GM19468 (cell line): ENCODE results near the gene SPTB.

ENCODE experiments used
- ATAC-seq: cut with Tn5 transposase; IDR thresholded peaks from one replicate; pipeline ENCODE4 v1.9.1; 2021; ENCODE audit warnings: mild to moderate bottlenecking, moderate library complexity, moderate number of reproducible peaks; ENCODE audit not compliant: unreplicated experiment; ENCODE audit errors: extremely low read depth

Gene SPTB

GRCh38 chr14:64856529-64857445 is 22.9 kb downstream of the SPTB start:
- ATAC-seq = no peak

- ATAC-seq = no peak
Measured at GRCh38 chr14:64855721-64856528, 23.8 kb downstream of the SPTB start.

- no peak for ATAC-seq
Measured at GRCh38 chr14:64850369-64851137, 29.2 kb downstream of the SPTB start.

DNA sequence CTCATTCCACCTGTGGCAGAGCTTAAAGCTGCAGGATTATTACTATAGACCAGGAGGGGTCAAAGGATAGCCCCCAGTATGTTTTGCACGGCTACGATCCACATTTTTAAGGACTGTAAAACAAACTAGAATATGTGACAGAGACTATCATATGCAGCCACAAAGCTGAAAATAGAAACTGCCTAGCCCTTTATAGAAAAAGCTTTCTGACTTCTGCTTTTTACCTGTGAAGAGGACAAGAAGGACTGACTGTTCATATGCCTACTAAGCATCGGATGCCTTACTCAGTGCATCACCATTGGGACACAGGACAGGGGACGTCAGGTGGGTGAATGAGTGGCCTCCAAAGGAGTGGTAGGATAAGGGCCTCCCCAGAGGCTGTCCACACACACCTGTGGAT is 29.8 kb downstream of the SPTB start:
- ATAC-seq = no peak

- no peak for ATAC-seq
Measured at GRCh38 chr14:64848239-64848638, 31.5 kb downstream of the SPTB start.

DNA sequence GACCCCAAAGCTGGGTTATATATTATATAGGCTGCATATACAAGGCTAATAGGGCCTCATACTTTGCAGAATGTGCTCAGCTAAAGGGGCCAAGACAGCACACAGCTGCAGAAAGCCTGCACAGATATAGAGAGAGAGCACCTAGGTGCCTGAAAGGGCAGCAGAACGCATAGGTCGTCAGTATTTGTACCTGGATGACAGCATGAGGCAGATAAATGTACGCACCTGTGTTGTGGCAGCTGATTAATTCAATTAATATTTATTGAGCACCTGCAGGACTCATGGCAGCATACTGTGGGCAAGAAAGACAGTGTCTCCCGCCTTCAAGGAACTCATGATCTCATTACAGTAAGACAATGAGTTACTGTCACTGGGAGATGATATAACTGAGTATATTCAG is 33.4 kb downstream of the SPTB start:
- ATAC-seq = no peak

DNA sequence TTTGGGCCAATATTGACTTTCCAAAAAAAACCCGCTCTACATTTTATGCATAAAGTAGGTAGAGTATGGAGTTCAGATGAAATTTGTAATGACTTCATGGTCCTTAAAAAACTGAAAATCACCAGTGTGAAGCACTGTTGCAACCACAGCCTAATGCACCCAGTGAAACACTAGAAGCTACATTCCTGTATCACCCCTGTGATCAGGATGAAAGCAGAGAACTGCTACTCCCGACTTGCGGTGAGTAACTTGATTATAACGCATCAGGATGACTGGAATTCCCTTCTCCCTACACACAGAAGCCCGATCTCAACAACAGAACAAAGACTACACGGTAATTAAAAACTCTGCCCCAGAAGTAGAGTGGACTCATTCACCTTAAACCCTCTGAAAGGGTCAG is 33.8 kb downstream of the SPTB start:
- ATAC-seq = no peak

DNA sequence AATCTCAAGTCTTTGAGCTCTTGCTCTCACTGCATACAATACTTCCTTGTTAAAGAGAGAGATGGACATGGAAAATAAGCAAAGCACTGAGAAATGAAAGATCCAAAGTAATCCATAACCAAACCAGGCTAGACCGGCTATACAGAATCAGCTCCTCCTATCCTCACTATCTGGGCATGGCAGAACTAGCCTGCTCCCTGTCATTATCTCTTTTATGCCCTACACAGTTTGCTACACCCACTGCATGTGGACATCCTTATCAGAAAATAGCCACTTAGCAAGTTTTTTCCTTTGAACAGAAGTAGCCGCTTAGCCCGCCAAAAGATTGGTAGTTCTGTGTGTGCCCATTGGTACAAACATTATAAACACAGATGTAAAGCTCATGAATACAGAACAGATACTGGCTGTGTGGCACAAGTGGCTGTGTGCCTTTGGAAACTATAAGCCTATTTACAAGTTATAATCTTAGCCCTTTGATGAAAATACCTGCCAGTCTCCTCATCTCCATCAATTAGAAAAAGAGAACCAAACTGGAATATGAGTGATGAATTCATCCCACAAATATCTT is 34.7 kb downstream of the SPTB start:
- ATAC-seq = no peak

- ATAC-seq = no peak
Measured at GRCh38 chr14:64844272-64844671, 35.4 kb downstream of the SPTB start.

DNA sequence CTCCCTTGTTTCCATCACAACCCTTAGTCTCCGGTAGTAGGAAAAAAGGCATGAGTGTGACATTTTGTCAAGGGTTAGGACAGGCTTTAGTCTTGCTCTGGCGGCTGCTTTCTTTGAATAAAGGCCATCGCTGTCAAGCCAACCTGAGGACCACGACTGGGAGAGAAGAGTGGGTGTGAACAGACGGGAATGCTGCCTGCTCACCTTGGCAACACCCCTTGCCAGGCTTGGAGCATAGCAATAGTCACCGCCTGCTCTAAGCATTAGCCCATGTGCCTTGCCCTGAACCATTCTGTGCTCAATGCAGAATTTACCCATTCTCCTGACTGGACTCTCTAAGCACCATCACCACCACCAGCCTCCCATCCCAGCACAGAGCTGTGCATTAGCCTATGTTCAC is 36.2 kb downstream of the SPTB start:
- no peak for ATAC-seq

DNA sequence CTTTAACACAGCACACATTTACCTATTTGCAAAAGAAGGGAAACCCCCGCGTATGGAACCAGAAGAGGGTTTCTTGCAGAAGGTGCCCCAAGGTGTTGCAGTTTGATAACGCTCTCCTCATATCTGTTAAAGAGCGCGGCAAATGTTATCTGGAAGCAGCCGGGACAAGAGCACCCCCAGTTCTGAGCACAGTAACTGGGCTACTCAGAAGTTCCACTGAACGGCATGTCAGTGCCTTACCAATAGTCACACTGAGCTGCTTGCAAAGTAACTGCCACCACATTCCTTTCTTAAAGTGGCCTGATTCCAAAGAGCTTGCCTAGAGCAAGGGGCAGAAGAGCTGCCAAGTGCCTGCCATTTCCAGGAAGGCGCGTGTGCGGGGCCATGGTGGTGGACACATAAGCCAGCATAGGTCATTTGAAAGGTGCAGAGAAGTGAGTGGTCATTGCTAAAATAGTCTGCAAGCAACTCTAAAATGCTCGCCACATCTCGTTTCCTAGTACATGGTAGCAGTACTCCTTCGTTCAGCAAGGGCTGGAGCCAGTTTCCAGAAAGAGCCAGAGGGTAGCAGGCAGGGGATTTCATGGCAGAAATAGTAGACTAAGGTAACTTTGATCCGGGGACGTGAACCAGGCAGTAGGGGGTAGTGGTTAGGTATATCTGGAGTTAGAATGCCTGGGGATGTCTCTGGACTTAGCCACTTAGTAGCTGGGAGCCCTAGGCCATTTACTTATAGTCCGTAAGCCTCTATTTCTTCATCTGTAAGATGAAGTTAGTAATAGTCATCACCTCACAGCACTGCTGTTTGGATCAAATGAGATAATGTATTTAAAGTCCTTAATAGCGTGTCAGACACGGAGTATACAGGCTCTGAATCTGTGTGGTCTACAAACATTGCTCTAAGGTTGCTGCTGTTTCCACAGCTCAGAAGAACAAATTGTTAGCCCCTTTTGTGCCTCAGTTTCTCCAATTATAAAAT is 37.6 kb downstream of the SPTB start:
- ATAC-seq = no peak

GRCh38 chr14:64841121-64841651 is 38.5 kb downstream of the SPTB start:
- ATAC-seq = no peak

GRCh38 chr14:64838656-64839055 is 41.1 kb downstream of the SPTB start:
- ATAC-seq = no peak

DNA sequence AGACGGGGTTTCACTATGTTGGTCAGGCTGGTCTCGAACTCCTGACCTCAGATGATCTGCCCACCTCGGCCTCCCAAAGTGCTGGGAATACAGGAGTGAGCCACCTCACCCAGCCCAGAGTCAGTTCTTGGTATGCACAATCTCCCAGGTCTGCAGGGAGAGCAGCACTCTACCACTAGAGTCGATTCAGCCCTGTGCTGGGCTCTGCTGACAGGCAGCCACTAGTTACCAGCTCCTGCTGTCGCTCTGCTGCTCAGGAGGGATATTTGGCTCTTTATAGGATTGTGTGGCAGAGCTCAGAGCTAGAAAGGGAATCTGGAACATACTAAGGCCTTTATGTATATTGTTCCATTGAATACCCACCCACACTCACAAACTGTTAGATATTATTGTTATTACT is 44.3 kb downstream of the SPTB start:
- no peak for ATAC-seq

GRCh38 chr14:64834965-64835364 is 44.7 kb downstream of the SPTB start:
- ATAC-seq = no peak

GRCh38 chr14:64831419-64831818 is 48.3 kb downstream of the SPTB start:
- no peak for ATAC-seq

DNA sequence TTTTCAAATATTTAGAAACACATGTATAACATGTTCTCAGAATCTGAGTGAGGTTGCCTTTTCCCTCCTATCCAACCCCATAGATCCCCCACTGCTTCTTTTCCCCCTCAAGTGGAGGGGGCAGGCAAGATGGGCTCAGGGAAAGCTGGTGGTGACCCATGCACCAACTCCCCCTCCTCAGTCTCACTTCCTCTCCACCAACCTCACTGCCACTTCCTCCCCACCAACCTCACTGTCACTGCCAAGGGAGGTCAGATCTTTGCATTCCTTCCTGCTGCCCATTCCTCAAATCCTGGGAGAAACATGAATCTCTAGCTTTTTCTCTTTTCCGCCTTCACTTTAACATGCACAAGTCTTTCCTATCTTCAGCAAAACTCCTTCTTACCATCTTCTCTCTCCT is 48.7 kb downstream of the SPTB start:
- ATAC-seq = no peak

- no peak for ATAC-seq
Measured at GRCh38 chr14:64828071-64828470, 51.6 kb downstream of the SPTB start.

DNA sequence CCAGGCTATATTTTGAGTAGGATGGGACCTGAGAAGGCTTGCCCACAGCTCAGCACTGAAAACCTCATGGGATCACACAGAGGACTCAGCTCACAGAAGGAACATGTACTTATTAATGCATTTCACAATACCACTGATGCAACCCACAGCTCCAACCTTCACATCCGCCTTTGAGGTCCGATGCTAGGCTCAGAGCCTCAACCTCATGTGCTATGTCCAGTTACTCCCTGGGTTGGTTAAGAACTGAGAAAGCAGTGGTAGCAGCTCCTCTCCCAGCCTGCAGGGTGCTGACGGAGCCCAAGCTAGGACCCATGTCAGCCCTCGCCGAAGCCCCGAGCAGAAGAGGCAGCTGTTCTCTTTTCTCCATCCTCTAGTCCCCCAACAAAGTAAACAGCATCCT is 52.9 kb downstream of the SPTB start:
- no peak for ATAC-seq
